Activated CD4-positive, CD25-positive, alpha-beta regulatory T cell treated with anti-CD3 and anti-CD28 coated beads, Interleukin-2, amount 50 U/mL, for 16 hours (primary cell): Measurements from ENCODE around the gene RHBDD2.
"Not testable (repeated sequence)": the region's sequence is repeated elsewhere in the genome, so short reads cannot be mapped to it uniquely, and the experiment has no call there.

Source experiments
- DNase-seq: peaks from one replicate; pipeline ENCODE4 v3.0.0-alpha.2; 2020; ENCODE audit warnings: low read depth, low spot score

The RHBDD2 gene

DNA sequence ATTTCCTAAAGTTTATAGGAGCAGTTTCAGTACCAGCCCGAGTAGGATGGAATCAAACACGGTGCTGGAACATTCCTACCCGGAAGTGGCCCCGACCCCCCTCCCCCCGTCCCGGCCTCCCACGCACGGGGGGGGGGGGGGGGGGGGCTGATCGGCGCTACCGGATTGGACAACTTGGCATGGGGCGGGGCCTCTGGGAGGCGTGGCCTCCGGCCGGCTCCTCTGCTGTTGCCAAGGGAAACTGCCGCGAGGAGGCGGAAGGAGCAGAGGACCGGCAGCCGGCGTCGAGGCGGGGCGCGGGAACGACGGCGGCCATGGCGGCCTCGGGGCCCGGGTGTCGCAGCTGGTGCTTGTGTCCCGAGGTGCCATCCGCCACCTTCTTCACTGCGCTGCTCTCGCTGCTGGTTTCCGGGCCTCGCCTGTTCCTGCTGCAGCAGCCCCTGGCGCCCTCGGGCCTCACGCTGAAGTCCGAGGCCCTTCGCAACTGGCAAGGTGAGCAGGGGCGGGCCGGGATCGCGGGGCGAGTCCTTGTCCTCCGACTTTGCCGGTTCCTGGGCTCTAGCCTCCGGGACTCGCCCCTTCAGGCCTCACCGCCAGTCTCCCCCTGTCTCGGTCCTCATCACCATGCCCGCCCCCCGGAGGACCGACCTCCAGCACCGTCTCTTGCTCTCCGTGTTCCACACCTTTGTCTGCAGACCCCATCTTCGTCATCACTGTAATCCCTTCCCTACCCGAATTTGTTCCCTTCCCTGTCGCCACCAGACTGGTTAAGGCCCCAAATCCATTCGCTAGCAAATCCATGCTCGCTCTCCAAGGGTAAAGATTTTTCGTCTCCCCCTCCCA lies at the start of gene RHBDD2:
Gene RHBDD2 (plus strand): TSS at position 266 of the 843 bp plus-strand sequence. CDS start 49 bp downstream, at position 315.
- peak; percentile 94 for DNase-seq

DNA sequence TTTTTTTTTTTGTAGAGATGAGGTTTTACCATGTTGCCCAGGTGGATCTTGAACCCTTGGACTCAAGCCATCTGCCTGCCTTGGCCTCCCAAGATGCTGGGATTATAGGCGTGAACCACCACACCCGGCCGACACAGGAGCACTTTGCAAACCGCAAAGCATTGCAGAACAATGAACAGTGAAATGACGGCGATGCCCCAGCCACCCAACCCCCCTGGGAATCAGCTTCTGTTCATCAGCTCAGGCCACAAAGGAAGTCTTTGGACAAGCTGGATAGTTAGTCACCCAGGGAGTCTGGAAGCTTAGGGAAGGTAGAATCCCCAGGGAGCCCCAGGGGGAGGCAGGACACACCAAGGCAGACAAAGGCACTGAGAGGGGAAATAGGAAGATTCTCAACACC lies 49.2 kb upstream of the RHBDD2 start:
- not testable (repeated sequence) for DNase-seq

DNA sequence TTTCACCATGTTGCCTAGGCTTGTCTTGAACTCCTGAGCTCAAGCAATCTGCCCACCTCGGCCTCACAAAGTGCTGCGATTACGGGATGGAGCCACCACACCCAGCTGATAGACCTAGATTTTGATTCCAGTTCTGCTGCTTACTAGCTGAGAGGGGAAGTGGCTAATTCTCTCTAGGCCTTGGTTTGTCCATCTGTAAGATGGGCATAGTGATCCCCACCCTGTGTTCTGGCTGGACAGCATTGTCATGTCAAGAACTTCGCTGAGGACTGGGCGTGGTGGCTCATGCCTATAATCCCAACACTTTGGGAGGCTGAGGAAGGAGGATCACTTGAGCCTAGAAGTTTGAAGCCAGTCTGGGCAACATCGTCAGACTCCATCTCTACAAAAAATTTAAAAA lies 47.9 kb upstream of the RHBDD2 start:
- no peak for DNase-seq

DNA sequence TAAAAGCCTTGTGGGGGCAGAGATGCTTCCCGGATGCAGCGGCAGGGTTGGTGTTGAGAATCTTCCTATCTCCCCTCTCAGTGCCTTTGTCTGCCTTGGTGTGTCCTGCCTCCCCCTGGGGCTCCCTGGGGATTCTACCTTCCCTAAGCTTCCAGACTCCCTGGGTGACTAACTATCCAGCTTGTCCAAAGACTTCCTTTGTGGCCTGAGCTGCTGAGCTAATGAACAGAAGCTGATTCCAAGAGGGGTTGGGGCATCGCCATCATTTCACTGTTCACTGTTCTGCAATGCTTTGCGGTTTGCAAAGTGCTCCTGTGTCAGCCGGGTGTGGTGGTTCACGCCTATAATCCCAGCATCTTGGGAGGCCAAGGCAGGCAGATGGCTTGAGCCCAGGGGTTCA lies 45.2 kb upstream of the RHBDD2 start:
- DNase-seq = not testable (repeated sequence)

DNA sequence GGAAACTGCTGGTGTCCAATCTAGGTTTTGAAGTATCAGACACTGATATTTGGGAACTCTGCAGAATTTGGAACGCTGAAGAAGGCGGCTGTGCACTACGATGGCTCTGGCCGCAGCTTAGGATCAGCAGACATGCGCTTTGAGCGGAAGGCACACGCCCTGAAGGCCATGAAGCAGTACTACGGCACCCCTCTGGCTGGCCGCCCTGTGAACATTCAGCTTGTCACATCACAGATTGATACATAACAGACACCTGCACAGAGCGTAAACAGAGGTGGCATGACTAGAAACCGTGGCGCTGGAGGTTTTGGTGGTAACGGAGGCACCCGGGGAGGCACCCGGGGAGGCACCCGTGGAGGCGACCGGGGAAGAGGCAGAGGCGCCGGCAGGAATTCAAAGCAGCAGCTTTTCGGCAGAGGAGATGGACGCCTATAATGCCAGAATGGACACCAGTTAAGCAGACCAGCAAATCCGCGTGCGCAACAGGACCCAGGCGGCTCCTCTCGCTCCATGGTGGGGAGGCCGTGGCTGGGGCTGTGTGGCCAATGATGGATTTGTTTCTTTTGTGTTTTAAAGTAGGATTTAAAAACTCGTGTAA lies 43.0 kb upstream of the RHBDD2 start:
- DNase-seq = no peak

DNA sequence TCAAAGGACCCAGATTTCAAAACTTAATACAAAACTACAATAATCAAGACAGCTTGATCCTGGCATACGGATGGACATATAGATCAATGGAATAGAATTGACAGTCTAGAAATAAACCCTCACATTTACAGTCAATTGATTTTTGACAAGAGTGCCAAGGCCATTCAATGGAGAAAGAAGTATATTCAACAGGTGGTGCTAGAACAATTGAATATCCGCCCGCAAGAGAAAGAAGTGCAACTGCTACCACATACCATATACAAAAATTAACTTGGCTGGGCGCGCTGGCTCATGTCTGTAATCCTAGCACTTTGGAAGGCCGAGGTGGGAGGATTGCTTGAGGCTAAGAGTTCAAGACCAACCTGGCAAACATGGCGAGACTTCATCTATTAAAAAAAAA lies 42.0 kb upstream of the RHBDD2 start:
- DNase-seq = no peak

DNA sequence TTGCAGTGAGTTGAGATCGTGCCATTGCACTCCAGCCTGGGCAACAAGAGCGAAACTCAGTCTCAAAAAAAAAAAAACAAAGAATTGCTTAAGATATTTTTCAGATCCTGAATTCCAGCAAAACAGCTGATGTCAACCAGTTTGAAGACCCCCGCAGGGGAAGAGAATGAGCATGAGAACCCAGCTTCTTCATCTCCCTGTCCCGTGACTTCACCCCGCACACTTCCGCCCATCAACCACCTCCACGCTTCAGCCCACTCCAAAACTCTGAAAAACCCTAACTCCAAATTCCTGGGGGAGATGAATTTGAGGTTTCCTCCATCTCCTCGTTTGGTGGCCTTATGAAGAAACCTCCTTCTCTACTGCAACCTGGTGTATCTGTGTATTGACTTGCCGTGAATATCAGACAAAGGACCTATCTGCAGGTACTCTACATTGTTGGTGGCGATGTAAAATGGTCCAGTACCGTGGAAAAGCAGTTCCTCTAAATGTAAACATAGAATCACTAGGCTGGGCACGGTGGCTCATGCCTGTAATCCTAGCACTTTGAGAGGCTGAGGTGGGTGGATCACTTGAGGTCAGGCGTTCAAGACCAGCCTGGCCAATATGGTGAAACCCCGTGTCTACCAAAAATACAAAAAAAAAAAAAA lies 40.4 kb upstream of the RHBDD2 start:
- not testable (repeated sequence) for DNase-seq

DNA sequence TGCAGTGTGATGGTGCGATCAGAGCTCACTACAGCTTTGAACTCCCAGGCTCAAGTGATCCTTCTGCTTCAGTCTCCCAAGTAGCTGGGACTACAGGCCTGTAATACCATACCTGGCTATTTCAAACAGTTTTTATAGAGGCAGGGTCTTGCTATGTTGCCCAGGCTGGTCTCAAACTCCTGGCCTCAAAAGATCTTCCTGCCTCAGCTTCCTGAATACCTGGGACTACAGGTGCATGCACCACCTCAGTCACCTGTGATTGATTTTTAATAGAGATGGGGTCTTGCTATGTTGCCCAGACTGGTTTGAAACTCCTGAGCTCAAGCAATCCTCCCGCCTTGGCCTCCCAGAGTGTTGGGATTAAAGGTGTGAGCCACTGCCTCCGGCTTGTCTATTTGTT lies 38.8 kb upstream of the RHBDD2 start:
- DNase-seq = no peak

DNA sequence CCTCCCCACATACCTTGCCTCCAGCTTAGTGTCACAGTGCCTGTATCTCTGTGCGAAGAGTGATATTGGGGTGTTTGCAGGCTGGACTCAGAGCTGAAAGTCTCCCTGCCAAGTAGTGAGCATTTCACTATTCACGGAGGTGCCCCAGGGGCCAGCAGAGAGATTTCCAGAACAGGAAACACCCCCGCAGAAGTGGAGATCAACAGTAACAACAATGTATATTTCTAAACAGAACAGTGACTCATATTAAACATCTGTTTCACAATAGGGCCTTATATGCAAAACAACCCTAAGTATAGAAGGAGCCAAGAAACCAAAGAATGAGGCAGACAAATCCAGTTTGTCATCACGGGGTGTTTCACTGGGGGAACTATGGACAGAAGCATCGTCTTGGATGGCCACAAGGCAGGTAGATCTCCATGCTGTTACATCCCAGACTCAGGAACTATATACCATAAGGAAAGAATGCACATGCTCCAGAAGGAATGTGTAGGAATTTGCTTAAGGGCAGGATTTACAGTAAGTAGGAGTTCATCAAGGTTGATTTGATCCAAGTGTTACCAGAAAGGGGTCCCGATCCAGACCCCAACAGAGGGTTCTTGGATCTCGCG lies 35.9 kb upstream of the RHBDD2 start:
- no peak for DNase-seq

DNA sequence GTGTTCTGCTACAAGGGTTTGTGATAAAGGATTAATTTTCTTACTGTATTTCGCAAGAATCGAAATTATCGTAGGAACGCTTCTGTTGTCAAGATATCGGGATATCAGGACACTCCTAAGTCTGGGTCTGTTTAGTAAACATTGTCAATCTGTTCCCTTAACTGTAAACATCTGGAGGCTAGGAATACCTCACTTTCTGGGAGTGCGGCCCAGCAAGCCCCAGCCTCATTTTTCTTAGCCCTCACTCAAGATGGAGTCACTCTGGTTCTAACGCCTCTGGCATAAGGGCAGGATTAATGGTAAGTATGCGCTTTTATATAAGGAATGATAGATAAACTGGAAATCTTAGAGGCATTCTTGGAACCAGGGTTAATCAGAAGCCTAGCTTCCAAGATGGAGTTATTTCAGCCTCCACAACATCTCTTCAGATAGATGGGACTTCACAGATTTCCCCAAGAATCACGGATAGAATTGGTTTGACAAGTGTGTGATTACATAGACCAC lies 35.2 kb upstream of the RHBDD2 start:
- no peak for DNase-seq

DNA sequence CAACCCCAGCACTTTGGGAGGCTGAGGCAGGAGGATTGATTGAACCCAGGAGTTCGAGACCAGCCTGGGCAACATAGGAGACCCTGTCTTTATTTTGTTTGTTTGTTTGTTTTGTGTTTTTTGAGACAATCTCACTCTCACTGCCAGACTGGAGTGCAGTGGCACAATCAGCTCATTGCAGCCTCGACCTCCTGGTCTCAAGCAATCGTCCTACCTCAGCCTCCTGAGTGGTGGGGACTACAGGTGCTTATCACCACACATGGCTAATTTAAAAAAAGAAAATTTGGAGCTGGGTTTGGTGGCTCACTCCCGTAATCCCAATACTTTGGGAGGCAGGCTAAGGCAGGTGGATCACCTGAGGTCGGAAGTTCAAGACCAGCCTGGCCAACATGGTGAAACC lies 34.7 kb upstream of the RHBDD2 start:
- no peak for DNase-seq

DNA sequence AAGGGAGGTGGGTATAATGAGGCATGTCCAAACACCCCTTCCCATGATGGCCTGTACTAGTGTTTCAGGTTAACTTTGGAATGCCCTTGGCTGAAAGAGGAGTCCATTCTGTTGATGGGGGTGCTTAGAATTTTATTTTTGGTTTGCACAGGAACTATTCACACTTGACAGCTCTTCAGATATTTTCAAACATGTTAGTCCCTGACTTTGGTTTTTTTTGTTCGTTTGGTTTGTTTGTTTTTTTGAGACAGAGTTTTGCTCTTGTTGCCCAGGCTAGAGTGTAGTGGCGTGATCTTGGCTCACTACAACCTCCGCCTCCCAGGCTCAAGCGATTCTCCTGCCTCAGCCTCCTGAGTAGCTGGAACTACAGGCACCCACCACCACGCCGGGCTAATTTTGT lies 33.7 kb upstream of the RHBDD2 start:
- DNase-seq = not testable (repeated sequence)

DNA sequence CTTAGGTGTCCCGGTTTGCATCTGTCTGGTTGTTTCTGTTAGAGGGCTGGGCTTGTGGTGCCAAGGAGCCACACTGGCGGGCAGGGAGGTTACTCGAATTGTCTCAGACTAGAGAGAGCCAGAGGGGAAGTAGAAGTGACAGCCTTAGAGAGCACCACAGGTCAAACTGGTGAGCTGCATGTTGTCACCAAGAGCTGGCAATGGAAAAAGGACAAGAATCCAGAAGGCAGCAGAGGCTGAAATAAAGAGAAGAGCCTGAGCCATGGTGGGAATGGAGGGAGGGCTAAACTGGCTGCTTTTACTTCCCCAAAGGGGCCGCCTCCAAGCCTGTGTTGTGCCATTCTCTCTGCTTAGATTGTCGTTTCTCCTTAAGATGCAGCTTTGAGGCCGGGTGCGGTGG lies 31.1 kb upstream of the RHBDD2 start:
- DNase-seq = no peak

DNA sequence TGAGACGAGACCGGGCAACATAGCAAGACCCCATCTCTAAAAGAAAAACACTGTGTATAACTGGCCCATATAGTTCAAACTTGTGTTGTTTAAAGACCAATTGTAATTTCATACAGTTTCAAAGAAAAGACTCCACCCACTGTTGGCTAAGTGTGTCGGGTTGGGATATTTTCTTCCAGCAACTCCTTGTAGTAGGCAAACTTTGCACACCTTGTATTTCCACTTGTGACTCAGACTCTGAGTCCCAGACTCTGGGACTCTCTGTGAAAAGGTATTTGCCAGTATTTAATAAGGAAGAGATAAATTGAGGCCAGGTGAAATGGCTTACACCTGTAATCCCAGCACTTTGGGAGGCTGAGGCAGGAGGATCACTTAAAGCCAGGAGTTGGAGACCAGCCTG lies 29.3 kb upstream of the RHBDD2 start:
- DNase-seq = no peak

DNA sequence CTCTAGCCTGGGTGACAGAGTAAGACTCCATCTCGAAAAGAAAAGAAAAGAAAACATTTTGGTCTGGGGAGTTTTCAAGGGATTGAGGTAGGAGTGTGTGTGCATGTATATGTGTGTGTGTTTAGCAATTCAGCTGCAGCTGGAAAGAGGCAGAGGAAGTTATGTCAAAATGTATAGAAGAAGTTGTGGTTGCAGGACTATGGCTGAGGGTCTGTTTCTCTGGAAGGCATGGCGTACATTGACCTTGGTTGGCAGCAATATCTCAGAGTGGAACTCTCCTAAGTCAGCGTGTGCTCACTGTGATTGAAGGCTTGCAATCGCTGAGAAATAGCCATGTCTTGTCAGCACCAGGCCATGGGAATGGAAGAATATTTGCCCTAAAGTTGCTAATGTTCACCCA lies 28.6 kb upstream of the RHBDD2 start:
- no peak for DNase-seq

DNA sequence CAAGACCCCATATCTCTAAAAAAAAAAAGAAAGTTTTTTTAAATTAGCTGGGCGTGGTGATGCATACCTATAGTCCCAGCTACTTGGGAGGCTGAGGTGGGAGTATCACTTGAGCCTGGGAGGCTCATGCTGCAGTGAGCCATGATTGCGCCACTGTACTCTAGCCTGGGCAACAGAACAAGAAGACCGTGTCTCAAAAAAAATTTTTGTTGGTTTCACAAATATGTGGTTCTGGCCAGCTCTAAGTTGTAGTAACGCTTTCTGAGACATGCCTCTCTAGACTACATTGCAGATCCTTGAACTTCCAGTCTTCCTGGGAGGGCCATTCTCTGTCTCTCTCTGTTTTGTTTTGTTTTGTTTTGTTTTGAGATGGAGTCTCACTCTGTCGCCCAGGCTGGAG lies 24.6 kb upstream of the RHBDD2 start:
- DNase-seq = no peak

DNA sequence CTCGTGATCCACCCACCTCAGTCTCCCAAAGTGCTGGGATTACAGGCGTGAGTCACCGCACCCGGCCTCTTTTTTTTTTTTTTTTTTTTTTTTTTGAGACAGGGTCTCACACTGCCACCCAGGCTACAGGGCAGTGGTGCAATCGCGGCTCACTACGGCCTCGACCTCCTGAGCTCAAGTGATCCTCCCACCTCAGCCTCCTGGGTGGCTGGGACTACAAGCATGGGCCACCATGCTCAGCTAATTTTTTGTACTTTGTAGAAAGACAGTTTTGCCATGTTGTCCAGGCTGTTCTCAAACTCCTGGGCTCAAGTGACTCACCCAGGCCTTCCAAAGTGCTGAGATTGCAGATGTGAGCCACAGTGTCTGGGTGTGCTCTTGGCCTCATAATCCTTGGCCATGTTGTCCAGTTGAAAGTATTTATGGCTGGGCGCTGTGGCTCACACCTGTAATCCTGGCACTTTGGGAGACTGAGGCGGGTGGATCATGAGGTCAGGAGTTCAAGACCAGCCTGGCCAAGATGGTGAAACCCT lies 24.0 kb upstream of the RHBDD2 start:
- not testable (repeated sequence) for DNase-seq

DNA sequence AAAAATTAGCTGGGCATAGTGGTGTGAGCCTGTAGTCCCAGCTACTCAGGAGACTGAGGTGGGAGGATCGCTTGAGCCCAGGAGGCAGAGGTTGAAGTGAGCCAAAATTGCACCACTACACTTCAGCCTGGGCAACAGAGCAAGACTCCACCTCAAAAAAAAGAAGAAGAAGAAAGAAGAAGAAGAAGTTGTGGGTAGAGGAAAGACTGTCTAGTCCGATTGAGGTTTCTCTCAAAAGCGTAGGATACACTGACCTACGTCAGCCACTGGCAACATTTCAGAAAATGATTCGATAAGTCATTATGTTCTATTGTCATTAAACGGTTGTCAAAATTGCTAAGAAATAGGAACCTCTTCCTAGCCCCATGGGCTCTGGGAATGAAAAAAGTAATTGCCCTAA lies 22.3 kb upstream of the RHBDD2 start:
- DNase-seq = no peak

DNA sequence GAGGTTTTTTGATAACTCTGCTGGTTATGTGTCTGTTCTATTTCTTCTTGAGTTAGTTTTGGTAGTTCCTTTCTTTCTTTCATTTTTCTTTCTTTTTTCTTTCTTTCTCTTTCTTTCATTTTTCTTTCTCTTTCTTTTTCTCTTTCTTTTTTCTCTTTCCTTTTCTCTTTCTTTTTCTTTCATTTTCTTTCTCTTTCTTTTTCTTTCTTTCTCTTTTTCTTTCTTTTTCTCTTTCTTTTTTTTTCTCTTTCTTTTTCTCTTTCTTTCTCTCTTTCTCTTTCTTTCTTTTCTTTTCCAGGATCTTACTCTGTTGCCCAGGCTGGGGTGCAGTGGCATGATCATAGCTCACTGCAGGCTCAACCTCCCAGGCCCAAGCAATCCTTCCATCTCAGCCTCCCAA lies 20.4 kb upstream of the RHBDD2 start:
- no peak for DNase-seq

DNA sequence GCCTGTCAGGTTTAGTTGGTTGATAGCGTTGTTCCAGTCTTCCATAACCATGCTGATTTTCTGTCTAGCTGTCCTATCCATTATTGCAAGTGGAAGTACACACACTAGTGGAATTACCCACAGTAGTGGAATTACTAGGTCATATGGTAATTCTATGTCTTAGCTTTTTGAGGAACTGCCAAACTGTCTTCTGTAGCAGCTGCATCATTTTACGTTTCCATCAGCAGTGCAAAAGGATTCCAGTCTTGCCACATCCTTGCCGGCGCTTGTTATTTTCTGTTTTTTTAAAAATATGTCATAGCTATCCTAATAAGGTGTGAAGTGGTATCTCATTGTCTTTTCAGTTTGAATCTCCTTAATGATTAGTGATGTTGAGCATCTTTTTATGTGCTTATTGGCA lies 17.2 kb upstream of the RHBDD2 start:
- DNase-seq = no peak

DNA sequence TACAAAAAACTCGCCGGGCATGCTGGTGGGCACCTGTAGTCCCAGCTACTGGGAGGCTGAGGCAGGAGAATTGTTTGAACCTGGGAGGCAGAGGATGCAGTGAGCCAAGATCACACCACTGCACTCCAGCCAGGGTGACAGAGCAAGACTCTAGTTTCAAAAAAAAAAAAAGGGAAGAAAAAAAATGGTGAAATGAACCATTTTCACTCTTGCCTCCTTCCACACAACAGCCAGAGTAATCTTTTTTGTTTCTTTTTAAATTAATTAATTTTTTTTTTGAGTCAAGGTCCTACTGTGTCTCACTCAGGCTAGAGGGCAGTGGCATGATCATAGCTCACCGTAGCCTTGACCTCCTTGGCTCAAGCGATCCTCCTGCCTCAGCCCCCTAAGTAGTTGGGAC lies 14.6 kb upstream of the RHBDD2 start:
- not testable (repeated sequence) for DNase-seq

DNA sequence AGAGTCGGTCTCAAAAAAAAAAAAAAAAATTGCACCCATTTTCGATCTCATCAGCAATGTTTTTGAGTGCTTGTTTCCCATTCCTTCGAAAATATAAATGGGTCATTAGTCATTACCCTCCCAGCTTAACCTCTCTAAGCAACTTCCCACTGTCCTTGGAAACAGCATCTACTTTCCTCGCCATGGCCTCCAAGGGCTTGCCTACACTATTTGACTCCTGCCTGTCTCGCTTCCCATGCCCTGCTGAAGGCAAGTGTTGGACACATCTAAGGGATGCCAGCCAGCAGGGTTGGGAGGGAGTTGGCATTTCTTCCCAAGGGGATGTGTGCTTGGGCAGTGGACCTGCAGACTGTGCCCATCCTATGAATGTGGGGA lies 12.7 kb upstream of the RHBDD2 start:
- DNase-seq = no peak
